ENCODE results near the gene MED29.

MED29 gene

GRCh38 chr19:39409208-39410016 is 18.2 kb downstream of the MED29 start:
- DNase-seq, result no peak
- TF ChIP-seq CTCF (IDR thresholded peaks at IDR 0.05; ENCODE audit: low read depth, low read length, missing control alignments), result peak; percentile 33
- H3K36me3 ChIP-seq (replicated peaks), result peaks cover 9% of the 10 kb centered on the region
- H3K4me3 ChIP-seq (ENCODE audit: low read depth, low read length), result peak overlapping the region; percentile 98
- peak overlapping the region; percentile 91 for H3K27ac ChIP-seq
- no peaks in the 10 kb centered on the region for H3K27me3 ChIP-seq (replicated peaks)
- in situ Hi-C loops (cut with HindIII; ENCODE audit: low pct_ligation_motif_present, low sequenced_read_pairs), result no loop called here

- Histone ChIP-seq H3K36me3 (replicated peaks) (peaks cover 9% of the 10 kb centered on the region), H3K27me3 (replicated peaks) (no peaks in the 10 kb centered on the region), H3K4me3 (ENCODE audit: low read depth, low read length) (peak overlapping the region; percentile 98), H3K27ac (peak overlapping the region; percentile 91)
- in situ Hi-C loops (cut with HindIII; ENCODE audit: low pct_ligation_motif_present, low sequenced_read_pairs), result no loop called here
- no peak for TF ChIP-seq CTCF (IDR thresholded peaks at IDR 0.05; ENCODE audit: low read depth, low read length, missing control alignments)
- peak; percentile 67 for DNase-seq
Observed at GRCh38 chr19:39410017-39410830, 19.0 kb downstream of the MED29 start.

GRCh38 chr19:39410831-39411080 is 19.6 kb downstream of the MED29 start:
- peak overlapping the region; percentile 91 for H3K27ac ChIP-seq
- in situ Hi-C loops (cut with HindIII; ENCODE audit: low pct_ligation_motif_present, low sequenced_read_pairs), result no loop called here
- no peak overlapping the region for H3K4me3 ChIP-seq (ENCODE audit: low read depth, low read length)
- no peaks in the 10 kb centered on the region for H3K27me3 ChIP-seq (replicated peaks)
- peaks cover 11% of the 10 kb centered on the region for H3K36me3 ChIP-seq (replicated peaks)
- DNase-seq, result no peak
- no peak for TF ChIP-seq CTCF (IDR thresholded peaks at IDR 0.05; ENCODE audit: low read depth, low read length, missing control alignments)

- peak; percentile 66 for DNase-seq
- in situ Hi-C loops (cut with HindIII; ENCODE audit: low pct_ligation_motif_present, low sequenced_read_pairs), result no loop called here
- no peak for TF ChIP-seq CTCF (IDR thresholded peaks at IDR 0.05; ENCODE audit: low read depth, low read length, missing control alignments)
- Histone ChIP-seq H3K27me3 (replicated peaks) (no peaks in the 10 kb centered on the region), H3K4me3 (ENCODE audit: low read depth, low read length) (peak overlapping the region; percentile 33), H3K36me3 (replicated peaks) (peaks cover 16% of the 10 kb centered on the region), H3K27ac (peak overlapping the region; percentile 91)
Observed at GRCh38 chr19:39411081-39411831, 20.1 kb downstream of the MED29 start.

GRCh38 chr19:39411832-39412099 is 20.6 kb downstream of the MED29 start:
- in situ Hi-C loops (cut with HindIII; ENCODE audit: low pct_ligation_motif_present, low sequenced_read_pairs), result no loop called here
- DNase-seq, result peak; percentile 96
- H3K27ac ChIP-seq, result peak overlapping the region; percentile 91
- no peaks in the 10 kb centered on the region for H3K27me3 ChIP-seq (replicated peaks)
- H3K36me3 ChIP-seq (replicated peaks), result peaks cover 18% of the 10 kb centered on the region
- H3K4me3 ChIP-seq (ENCODE audit: low read depth, low read length), result peak overlapping the region; percentile 33
- TF ChIP-seq CTCF (IDR thresholded peaks at IDR 0.05; ENCODE audit: low read depth, low read length, missing control alignments), result peak; percentile 92

All from brain microvascular endothelial cell (primary cell).